22Rv1 (cell line): Measurements from ENCODE around the gene SRA1.

ENCODE experiments used
- ZFX ChIP-seq: fragments of 450-650 bp; IDR thresholded peaks from 2 replicates; pipeline ENCODE4 v1.6.1; 2017; ENCODE audit warnings: antibody characterized with exemption, borderline replicate concordance
- TF ChIP-seq, protein P1 (sequence below): fragments of 450-650 bp; IDR thresholded peaks from 2 replicates; pipeline ENCODE4 v1.5.1; 2017; ENCODE audit warnings: mild to moderate bottlenecking

DNA sequence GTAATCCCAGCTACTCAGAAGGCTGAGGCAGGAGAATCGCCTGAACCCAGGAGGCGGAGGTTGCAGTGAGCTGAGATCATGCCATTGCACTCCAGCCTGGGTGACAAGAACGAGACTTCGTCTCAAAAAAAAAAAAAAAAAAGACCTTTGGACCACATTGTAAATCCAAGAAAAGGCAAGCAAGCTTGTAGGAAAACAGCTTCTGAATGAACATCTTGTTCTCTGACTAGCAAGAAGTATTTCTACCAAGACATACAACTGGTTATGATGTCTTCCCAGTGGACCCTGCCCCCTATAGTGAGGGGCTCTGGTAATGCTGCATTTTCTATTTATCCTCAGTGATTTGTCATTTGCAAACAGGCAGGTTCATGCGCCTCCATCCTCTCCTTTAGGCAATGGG is 14.3 kb downstream of the SRA1 start:
- TF ChIP-seq, protein P1, sequence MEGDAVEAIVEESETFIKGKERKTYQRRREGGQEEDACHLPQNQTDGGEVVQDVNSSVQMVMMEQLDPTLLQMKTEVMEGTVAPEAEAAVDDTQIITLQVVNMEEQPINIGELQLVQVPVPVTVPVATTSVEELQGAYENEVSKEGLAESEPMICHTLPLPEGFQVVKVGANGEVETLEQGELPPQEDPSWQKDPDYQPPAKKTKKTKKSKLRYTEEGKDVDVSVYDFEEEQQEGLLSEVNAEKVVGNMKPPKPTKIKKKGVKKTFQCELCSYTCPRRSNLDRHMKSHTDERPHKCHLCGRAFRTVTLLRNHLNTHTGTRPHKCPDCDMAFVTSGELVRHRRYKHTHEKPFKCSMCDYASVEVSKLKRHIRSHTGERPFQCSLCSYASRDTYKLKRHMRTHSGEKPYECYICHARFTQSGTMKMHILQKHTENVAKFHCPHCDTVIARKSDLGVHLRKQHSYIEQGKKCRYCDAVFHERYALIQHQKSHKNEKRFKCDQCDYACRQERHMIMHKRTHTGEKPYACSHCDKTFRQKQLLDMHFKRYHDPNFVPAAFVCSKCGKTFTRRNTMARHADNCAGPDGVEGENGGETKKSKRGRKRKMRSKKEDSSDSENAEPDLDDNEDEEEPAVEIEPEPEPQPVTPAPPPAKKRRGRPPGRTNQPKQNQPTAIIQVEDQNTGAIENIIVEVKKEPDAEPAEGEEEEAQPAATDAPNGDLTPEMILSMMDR, result no peak
- TF ChIP-seq ZFX, result no peak
